ENCODE results near the gene NYAP2.

The NYAP2 gene

GRCh38 chr2:225484751-225485150 is 85.2 kb downstream of the NYAP2 start:
- no peak for FAIRE-seq
- no peak for DNase-seq (ENCODE audit: low spot score)

DNA sequence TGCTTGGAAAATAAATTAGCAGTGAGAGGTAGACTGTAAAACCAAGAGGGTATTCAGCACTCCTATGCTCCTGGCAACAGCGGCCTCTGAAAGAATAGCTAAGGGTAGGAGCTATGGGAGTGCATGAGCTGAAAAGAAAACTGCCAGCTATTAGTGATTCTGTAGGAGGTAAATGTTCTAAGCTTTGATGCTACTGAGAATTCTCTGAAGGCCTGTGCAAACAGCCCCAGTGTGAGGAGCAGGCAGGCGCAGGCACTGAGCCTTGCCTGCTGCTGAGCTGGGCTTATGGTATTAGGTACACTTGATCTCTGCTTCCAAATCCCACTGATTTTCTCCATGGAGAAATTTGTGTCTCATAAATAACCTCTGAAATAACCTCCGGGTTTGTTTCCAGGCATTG is 86.7 kb downstream of the NYAP2 start:
- no peak for DNase-seq (ENCODE audit: low spot score)
- FAIRE-seq, result no peak

DNA sequence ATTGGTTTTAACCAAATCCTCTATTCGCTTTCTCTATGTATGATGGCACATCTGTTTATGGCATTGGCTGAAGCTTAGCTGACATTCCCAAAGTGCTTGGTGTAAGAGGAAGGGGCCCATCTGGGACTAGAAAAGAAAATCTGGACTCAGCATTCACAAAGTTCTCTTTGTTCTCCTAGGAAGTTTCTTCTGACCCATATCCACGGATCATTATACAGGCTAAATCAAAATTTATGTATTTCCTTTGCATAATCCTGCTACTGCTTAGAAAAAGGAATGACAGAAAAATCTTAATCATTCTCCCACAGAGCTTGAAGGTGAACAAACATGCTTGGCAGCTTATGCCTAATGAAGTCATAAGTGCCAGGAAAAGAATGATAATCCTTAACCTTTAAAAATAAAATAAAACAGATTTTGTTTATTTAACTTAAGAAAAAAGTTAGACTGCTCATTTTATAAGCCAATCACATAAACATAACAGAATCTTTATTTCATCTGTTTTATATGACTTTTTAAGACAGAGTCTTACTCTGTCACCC is 88.4 kb downstream of the NYAP2 start:
- DNase-seq (ENCODE audit: low spot score) (no peak), FAIRE-seq (no peak)

- FAIRE-seq (no peak), DNase-seq (ENCODE audit: low spot score) (no peak)
Measured at GRCh38 chr2:225488743-225489142, 89.2 kb downstream of the NYAP2 start.

DNA sequence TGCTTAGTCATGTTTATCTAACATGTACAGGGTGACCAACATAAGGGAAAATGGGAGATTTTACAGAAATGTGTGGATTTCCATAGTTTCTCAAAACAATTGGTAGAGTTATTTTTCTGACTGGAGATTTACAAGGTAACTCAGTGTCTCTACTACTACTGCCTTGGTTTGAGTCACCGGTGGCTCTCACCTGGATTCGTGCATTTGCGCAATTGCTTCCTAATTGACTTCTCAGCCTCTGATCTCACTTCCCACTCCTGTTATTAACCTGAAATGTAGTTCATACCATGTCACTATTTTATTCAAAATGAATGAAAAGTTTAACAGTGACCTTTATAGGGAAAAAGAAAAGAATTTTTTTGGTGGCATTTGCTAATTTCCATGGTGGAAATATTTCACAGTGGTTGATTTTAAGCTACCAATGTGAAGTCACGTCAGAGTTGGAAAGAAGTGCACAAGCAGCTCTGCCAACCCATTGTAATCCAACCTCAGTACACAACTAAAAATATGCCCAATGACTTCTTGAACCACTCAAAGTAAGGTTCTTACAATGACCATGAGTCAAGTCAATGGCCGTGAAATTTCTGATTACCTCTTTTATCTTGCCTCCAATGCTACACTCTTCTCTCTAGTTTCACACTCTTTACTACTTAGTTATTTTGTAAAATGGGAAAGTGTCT is 94.0 kb downstream of the NYAP2 start:
- FAIRE-seq, result no peak
- peak; percentile 70 for DNase-seq (ENCODE audit: low spot score)

DNA sequence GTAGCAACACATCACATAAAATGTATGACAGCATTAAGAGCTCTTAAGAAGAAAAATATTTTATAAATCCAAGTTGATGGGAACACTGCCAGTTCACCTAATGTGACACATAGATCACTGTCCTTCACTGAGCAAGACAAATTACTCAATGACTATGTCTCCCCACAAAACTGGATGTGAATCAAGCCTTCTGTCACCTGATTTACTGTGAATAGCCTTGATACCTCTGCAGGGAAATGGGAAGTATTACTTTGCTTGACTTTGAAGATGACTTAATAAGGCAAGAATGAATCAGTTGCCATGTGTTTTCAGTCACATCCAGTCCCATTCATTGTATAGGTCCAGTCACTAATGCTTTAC is 94.6 kb downstream of the NYAP2 start:
- DNase-seq (ENCODE audit: low spot score) (peak; percentile 93), FAIRE-seq (peak; percentile 97)

GRCh38 chr2:225495706-225496105 is 96.2 kb downstream of the NYAP2 start:
- no peak for DNase-seq (ENCODE audit: low spot score)
- no peak for FAIRE-seq

DNA sequence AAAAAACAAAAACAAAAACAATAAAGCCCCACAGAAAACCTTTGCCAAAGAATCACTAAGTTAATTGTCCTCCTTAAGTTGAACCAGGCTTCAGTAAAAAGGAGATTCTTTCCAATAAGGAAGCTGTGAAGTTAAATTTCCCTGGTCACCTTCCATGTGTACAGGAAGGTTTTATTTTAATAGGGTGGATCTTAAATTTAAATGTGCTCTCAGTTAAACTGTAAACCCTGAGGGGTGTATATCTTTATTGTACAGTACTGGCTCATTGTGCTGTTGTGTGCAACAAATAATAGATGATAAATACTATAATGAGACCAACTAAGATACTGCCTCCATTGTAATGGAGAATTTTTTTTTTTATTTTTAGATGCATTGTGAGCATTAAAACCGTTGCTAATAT is 97.1 kb downstream of the NYAP2 start:
- DNase-seq (ENCODE audit: low spot score) (no peak), FAIRE-seq (no peak)

DNA sequence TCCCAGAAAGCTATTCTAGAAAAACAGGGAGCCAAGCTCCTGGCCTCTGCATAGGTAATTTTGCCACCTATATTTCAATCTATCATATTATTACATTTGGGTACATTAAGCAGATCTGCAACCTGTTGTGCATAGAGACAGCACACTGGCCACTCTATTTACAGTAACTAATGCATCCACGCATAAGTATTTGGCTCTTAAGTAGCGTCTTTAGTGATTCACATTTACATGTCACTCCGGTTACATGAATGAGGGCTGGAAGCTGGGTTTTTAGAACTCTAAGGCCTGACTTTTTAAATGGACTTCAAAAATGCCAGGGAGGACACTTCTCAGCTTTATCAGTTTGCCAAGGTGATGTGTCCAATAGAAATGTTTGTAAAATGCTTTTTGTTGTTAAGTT is 97.7 kb downstream of the NYAP2 start:
- FAIRE-seq (no peak), DNase-seq (ENCODE audit: low spot score) (no peak)

- DNase-seq (ENCODE audit: low spot score), result no peak
- FAIRE-seq, result no peak
Measured at GRCh38 chr2:225501022-225501421, 101.5 kb downstream of the NYAP2 start.

- FAIRE-seq, result no peak
- DNase-seq (ENCODE audit: low spot score), result no peak
Measured at GRCh38 chr2:225502971-225503370, 103.5 kb downstream of the NYAP2 start.

GRCh38 chr2:225510796-225511195 is 111.3 kb downstream of the NYAP2 start:
- FAIRE-seq, result no peak
- no peak for DNase-seq (ENCODE audit: low spot score)

DNA sequence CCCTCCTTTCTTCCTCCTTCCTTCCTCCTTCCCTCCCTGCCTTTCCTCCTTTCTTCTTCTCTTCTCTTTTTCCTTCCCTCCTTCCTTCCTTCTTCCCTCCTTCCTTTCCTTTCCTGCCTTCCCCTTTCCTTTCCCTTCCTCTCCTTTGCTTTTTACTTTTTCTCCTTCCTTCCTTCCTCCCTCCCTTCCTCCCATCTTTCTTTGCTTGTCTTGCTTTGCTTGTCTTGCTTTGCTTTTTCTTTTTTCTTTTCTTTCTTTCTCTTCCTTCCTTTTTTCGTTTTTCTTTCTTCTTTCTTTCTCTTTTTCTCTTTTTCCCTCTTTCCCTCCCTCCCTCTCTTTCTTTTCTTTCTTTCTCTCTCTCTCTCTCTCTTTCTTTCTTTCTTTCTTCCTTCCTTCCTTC is 113.0 kb downstream of the NYAP2 start:
- FAIRE-seq (no peak), DNase-seq (ENCODE audit: low spot score) (no peak)

DNA sequence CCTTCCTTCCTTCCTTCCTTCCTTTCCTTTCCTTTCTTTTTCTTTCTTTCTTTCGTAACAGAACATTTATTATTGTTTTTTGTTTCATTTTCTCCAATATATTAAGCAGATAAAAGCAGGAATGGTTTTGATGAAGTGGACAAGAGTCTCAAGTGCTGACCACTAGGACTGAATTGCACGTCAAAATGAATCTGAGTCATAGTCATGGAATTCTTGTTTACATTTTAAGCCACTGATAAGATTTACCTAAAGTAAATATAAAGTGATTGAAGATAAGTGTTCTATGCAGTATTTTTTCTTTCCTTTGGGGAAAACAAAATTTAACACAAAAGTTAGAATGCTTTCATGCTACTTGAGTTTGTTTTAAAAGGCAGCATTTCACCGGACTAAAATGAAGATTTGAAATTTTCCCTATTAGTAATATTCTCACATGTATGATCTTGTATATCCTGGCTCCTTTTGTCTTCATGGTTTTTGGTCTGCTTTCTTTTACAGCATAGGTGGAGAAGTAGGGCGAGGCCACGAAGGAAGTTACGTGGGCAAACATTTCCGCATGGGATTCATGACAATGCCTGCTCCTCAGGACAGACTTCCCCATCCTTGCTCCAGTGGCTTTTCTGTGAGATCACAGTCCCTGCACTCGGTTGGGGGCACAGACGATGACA is 113.5 kb downstream of the NYAP2 start:
- peak; percentile 73 for FAIRE-seq
- peak; percentile 21 for DNase-seq (ENCODE audit: low spot score)

DNA sequence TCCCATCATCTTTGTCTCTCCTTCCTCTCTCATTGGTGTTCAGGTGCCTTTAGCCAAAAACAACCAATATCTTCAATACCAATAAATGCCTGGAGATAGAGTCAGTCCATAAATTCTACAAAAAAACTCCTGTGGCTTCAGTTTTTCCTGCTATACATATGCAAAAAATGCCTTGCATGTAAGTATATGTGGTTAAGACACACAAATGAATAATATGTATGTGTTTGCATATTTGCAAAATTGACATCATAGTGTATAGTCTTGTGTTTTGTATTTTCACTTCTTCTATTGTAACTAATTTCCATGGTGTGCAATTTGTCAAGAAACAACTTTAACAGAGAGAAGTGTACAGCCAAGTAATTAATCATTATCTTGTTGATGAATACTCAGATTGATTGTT is 115.5 kb downstream of the NYAP2 start:
- no peak for FAIRE-seq
- DNase-seq (ENCODE audit: low spot score), result no peak

- FAIRE-seq (no peak), DNase-seq (ENCODE audit: low spot score) (no peak)
Measured at GRCh38 chr2:225526760-225527390, 127.4 kb downstream of the NYAP2 start.

DNA sequence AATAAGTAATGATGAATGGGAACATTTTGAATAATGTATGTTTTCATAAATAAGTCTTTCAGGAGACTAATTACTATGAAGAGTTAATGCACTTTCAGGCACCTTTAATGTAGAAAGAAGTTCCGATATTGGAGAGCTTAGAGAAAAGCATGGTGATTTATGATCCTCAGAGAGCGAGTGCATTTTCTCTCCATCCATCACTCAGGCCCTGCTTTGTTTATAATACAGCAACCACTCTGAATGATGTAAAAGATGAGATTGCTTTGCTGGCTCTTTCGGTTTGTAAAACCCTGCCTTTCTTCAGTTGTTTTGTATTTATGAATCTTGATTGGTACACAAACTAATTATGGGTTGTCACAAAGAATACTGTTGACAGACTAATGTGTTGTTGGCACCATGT is 132.0 kb downstream of the NYAP2 start:
- DNase-seq (ENCODE audit: low spot score) (no peak), FAIRE-seq (no peak)

GRCh38 chr2:225532096-225532495 is 132.6 kb downstream of the NYAP2 start:
- DNase-seq (ENCODE audit: low spot score) (no peak), FAIRE-seq (no peak)

GRCh38 chr2:225534037-225534436 is 134.5 kb downstream of the NYAP2 start:
- DNase-seq (ENCODE audit: low spot score) (no peak), FAIRE-seq (no peak)

GRCh38 chr2:225534697-225535096 is 135.2 kb downstream of the NYAP2 start:
- no peak for FAIRE-seq

DNA sequence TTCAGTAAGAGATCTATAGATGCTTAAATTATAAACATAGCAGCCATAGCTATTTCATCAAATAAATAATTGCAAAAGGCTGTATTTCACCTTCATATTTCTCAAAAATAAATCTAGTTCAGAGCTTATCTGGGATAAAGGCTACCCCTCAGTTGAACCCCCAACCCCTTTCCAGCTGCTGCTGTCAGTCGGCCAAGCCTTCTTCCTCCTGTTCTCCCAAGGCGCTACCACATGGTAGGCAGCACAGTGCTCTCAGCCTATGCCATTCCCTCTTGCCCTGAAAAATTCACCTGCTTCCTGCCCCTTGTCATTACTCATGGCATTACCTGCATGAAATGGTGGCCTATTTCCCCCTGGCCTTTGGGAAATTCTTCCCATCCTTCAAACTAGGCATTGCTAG is 136.5 kb downstream of the NYAP2 start:
- no peak for FAIRE-seq
- DNase-seq (ENCODE audit: low spot score), result no peak

More at GRCh38 chr2:225534697-225535096, 135.2 kb downstream of the NYAP2 start:
- no peak for DNase-seq (ENCODE audit: low spot score)

DNA sequence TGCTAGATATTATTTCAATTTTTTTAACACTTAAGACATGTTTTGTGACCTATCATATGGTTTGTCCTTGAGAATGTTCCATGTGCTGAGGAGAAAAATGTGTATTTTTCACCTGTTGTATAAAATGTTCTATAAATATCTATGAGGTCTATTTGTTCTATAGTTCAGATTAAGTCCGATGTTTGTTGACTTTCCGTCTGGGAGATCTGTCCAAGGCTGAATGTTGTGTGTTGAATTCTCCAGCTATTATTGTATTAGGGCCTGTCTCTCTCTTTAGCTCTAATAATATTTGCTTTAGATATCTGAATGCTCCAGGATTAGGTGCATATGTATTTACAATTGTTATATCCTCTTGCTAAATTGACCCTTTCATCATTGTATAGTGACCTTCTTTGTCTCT is 144.1 kb downstream of the NYAP2 start:
- DNase-seq (ENCODE audit: low spot score) (no peak), FAIRE-seq (no peak)

- no peak for FAIRE-seq
- no peak for DNase-seq (ENCODE audit: low spot score)
Measured at GRCh38 chr2:225556461-225556860, 157.0 kb downstream of the NYAP2 start.

Measured in RCC 7860 (cell line).